Measurements from ENCODE around the gene GPR83.
"Not testable (repeated sequence)": the region's sequence is repeated elsewhere in the genome, so short reads cannot be mapped to it uniquely, and the experiment has no call there.

GPR83 gene

DNA sequence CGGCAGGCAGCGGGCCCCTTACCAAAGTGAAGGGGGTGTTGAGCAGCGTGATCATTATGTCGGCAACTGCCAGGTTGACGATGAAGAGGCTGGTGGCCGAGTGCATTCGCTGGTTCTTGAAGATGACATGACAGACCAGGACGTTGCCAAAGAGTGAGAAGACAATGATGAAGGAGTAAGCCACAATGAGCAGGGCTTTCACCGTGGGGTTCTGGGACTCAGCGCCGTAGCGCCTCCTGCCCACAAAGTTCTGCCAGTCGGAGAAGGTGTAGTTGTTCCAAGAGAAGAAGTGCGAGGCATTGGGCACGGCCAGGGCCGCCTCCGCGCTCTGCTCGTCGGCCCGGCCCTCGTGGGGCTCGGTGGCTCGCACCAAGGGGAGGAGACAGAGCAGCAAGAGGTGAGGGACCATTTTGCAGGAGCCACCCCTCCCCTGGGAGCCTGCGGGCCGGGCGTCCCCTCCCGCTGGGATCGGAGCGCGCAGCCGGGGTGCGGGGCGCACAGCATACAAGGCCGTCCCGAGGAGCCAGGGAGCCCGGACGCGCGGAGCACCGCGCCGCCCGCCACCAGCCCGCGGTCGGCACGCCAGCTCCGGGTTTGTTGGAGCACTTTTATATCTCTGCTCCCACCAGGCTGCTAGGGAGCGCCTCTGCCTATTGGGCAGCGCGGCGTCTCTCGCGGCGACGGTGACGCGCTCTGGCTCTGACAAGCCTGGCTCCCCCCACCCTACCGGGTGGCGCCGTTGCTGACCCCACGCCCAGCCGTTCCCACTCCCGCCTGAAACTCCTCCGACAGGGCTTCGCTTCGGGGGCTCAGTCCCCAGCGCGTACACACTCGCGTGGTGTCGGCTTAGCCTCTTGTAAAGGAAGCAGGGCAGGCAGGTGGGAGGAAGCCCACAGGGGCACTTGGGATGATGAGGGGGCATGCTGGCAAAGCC, at the start of gene GPR83:
TSS of gene GPR83 (minus strand) at position 581 of the 934 bp plus-strand sequence. CDS start at position 409, 172 bp downstream.
- DNase-seq (ENCODE audit: low read depth in 2 of 2) = no peak

DNA sequence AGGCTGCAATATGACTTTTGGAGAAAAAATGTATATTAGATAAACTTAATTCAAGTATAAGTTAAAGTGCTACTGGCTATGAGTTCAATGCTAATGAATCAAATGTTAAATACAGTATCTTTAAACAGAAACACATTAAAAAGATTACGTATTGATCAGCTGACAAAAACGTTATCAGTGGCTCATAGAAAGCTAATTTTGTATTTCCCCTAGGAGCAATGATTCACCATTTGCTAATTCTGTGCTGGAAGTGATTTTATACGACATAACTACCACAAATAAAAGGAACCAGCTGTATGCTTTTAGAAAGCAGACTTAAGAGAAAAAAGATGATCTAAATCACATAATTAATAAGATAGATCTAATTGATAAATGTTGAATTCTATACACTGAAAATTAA, 48.8 kb upstream of the GPR83 start:
- no peak for DNase-seq (ENCODE audit: low read depth in 2 of 2)

DNA sequence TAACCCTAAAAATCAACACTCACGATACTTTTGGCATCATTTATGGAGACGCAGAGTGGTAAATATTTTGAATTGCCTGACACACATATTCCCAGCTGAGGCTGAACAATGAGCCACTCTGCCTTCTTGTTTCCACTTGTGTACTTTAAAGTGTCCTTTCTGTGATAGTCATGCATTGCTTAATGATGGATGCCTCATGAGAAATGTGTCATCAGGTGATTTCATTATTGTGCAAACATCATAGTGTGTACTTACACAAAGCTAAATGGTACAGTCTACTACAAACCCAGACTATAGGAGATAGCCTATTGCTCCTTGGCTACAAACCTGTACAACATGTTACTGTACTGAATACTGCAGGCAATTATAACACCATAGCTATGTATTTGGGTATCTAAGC, 48.2 kb upstream of the GPR83 start:
- no peak for DNase-seq (ENCODE audit: low read depth in 2 of 2)

DNA sequence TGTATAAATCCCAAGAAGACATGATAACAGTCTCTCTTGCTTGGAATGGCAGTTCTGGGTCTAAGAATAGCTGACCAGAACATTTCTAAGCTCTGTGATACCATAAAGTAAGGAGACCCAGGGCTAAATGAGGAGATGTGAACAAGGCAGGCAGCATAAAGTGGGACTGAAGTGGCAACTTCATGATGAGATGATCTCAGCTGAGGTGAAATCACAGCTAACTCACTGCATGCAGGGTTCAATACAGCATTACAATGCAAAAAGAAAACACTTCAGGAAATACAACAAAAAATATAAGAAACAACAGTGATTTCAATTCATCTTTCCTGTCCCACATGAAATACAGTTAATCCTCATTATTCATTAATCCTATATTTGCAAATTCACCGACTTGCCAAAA, 47.8 kb upstream of the GPR83 start:
- DNase-seq (ENCODE audit: low read depth in 2 of 2) = no peak

DNA sequence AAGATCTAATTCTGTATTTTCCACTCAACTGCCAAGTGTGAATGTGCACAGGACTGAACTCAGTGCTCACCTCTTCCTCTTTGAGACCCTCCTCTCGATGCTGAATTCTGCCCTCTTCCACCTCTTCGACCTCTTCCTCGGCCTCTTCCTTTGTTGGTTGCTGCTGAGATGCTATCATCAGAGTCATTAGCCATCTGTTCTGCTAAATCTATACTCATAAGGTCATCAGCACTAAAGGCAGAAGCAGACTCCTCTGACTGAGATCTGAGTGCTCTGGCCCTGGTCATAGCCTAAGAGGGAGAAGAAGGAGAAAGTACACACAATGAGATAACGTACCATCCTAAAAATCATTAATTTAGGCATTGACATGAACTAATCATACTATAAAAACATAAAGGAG, 45.9 kb upstream of the GPR83 start:
- DNase-seq (ENCODE audit: low read depth in 2 of 2) = no peak

DNA sequence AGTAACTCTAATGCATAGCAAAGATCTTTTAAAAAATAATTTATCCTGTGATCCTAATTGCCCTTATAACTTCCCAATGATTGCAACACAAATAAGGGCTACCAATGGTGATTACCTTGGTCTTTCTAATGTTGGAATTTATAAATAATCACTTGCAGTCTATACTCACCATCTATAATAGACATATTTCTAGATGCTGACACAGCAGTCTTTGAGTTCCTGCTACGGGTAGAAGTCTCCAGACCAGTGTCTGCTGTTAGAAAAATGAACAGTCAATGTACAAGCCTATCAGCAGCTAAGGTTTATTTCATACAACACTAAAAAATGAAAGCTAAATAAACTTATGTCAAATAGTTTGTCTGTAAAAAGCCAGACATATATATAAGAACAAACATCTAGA, 44.4 kb upstream of the GPR83 start:
- DNase-seq (ENCODE audit: low read depth in 2 of 2) = no peak

DNA sequence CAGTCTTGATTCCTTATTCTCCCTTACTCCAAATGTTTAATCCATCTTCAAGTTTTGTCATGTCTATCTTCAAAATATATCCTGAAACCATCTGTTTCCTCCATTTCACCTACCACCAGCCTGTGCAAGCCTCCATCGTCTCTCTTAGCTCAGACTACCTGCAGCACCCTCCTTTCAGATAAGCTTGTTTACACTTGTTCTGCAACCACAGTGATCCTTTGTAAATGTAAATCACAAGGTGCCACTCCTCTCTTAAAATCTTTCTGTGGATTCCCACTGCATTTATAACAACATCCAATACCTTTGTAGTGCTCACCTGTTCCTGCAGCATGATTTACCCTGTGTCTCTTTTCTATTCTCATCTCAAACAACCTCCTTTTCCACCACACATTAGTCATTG, 31.8 kb upstream of the GPR83 start:
- DNase-seq (ENCODE audit: low read depth in 2 of 2) = no peak

DNA sequence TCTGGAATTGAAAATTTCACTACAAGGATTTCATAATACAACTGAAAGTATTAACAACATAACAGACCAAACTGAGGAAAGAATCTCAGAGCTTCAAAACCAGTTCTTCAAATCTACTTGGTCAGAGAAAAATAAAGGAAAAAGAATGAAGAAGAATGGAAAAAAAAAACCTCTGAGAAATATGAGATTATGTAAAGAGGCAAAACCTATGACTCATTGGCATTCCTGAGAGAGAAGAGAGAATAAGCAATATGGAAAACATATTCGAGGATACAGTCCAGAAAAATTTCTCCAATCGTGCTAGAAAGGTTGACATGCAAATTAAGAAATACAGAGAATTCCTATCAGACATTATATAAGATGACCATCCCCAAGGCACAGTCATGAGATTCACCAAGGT, 23.4 kb upstream of the GPR83 start:
- no peak for DNase-seq (ENCODE audit: low read depth in 2 of 2)

DNA sequence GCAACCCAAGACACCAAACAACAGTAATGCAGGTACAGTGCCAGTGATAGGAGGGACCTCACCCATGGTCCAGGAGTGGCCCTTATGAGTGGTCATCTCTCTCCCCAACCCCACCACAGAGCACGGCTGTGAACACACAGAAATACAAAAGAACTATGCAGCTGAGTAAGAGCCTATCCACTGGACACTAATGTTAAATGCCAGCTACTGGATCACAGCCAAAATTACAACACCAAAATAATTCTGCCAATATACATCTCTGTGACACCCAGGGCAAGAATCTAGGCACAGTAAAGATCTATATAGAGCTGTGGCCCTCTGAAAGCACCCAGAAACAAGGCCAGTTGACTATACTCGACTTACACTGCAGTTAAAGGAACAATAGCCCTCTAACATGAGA, 22.8 kb upstream of the GPR83 start:
- DNase-seq (ENCODE audit: low read depth in 2 of 2) = no peak

DNA sequence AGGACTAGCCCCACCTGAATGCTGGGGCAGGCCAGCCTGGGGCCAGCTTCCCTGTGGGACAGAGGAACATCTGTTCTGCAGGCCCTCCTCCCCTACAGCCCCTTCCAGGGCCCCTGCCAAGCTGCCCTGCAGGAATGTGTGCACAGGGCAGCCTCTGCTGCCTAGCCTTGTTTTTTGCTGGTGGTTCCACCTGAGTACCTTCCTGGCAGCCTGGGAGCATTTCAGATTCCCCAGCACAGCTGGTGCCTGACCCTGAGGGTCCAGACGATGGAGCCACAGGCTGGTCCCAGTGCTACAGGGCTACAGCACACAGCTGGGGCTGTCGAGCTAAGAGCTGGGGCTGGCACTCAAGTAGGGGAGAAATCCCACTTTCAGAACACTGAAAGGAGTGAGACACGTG, 22.3 kb upstream of the GPR83 start:
- DNase-seq (ENCODE audit: low read depth in 2 of 2) = no peak

DNA sequence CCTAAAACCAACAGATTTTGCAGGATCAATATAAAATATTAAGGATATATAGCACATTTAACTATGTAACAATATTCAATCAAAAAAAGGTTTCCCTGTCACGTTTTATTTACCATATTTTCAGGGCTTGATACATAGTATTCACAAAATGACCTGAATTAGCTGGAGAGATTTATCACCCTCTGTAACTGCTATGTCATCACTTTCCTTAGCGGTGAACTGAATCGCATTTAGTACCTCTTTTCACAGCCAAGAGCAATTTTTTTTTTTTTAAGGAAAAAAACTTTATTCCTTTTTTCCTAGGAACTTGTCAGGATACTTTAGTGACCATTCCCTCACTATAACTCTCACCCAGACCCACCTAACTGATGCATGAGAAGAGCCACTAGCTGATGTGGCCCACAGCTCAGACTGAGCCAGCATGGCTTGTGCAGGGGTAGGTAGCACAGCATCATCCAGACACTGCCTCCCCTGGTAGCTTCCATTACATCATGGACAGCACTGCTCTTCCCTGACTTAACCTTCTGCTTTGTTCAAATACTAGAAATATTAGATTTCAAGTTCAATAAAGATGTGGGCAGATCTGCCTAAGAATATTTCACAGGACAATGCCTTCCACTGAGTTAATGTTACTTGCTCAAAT, 17.0 kb upstream of the GPR83 start:
- no peak for DNase-seq (ENCODE audit: low read depth in 2 of 2)

DNA sequence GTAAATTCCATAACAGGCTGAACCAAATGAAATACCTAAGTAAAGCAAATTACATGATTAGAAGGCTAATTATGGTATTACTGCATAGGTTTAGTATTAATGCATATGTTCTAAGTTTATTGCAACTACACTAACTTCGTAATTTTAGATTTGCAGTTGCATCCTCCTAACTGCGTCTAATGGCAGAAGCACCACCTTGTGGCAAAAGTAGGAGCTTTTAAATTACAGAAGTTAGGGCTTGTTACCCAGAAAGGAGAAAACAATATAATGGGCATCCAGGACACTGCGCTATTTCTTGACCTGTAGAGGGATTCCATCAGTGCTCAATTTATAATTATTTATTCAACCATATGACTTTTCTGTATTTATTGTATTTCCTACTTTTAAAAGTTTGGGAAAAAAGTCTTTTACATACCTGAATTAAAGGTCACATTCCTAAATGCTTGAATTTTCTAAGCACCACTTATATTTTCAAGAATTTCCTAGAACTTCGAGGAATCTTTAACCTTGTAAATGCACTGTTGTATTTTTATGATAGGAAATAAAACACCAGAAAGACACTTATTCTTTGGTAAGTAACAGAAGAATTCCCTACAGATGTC, 16.3 kb upstream of the GPR83 start:
- DNase-seq (ENCODE audit: low read depth in 2 of 2) = no peak

DNA sequence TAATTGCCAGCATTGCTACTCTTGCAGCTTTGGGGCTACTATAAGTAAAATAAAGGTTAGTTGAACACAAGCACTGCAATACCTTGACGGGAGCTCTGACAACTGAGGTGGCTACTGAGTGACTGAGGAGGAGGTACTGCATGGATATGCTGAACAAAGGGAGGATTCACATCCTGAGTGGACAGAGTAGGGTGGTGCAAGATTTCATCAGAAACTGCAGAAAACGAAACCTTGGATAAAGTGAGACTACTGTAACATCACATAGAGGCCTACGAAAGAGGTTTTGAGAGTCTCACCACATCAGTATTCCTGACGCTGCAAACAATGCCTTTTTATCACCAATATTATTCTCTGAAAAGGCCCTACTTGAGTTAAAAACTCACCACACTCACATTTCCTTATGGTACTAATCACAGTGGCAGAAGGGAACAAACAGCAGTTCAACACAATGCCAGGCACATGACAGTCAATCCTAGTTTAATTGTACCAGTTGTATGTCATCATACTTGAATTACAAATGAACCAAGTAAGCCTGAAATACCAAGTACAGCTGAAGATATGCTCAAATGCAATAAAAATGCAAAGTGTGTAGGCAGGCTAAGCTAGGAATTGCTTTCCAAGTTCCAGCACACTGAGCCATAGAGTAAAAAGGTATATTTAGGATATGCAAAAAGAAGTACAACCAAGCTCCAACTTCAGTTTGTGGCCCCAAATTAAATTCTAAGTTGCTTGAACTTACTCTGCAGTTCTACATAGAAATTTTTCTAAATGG, 4.0 kb upstream of the GPR83 start:
- no peak for DNase-seq (ENCODE audit: low read depth in 2 of 2)

DNA sequence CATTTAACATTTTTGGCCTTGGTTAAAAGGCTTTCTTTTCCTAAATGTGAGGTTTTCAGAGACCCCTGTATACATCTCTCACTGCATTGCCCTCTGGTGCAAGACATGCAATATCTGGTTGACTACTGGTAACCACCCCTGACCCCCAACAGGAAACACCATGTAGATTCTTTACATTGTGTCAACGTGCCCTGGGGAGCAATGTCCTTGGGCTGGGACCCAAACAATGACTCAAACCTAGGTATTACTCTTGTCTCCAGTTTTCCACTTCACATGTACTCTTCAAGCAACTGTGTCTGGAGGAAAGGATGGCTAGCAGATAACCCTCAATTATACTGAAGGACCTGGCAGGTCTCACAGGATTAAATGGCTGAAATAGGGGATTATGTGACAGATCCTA, 1.1 kb upstream of the GPR83 start:
- no peak for DNase-seq (ENCODE audit: low read depth in 2 of 2)

DNA sequence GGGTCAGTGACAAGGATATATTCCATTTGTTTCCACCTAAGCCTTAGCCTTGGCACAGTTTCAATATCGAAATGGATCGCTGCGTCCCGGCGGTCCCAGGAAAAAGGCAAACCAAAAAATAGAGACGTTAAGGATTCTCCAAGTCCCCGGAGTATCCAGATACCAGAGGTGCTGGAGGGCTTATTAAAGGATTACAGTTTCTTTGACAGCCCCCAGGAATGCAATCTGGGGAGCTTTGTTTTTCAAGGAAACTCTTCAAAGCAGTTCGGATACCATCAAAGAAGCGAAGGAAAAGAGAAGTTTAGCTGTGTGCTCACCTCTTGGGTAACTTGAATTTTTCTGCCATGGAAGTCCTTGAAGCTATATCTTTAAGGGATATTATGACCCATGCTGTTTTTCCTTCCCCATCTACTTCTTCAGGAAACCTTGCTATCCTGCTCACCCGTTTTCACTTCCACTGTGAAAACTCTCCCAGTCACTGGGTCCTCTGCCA, 600 bp upstream of the GPR83 start:
- DNase-seq (ENCODE audit: low read depth in 2 of 2) = no peak

DNA sequence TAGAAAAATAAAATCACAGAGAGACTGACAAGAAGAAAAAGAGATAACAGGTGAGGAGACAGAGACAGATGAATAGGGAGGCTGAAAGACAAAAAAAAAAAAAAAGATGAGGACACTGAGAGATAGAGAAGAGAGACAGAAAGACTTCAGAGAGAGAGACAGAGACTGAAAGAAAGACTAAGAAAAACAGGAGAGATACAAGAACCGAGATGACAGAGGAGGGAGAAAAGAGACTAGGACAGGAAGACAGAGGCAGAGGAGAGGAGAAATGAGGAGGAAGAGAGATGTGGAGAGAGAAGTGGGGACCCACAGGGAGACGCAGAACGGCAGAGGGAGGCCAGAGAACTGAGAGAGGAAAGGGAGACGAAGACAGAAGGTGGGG, 771 bp downstream of the GPR83 start:
- DNase-seq (ENCODE audit: low read depth in 2 of 2) = no peak

DNA sequence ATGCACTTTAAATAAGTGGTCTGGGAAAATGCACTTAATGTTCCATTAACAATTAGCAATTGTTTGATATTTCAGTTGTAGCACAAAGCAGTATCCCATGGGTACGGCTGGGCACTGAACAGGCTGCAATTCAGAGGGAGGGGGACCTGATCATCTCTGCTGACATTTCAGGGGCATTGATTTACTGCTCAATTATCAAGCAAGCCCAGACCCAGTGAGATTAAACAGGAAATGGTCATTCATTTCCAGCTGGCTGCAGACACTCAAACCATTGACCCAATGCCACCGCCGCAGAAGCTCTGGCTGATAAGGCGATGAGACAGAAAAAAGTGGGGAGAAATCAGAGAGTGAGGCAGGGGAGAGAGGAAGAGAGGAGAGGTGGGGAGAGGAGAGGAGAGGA, 1.2 kb downstream of the GPR83 start:
- DNase-seq (ENCODE audit: low read depth in 2 of 2) = no peak

DNA sequence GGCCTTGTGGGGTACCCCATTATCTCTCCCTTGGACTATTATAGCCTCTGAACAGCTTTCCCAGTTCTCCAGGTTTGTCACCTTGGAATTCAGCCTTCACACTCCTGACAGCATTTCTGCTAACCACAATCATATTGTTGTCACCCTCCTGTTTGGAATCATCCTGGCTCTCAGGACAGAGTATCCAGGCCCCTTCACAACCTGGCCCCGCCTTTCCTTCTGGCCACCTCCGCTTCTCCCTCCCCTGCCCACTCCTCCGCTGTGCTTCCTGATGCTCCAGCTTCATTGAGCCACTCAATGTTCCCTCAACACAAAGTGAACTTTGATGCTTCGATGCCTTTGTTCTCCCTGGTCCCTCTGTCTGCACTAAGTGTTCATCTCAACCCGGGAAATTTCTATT, 3.1 kb downstream of the GPR83 start:
- no peak for DNase-seq (ENCODE audit: low read depth in 2 of 2)

DNA sequence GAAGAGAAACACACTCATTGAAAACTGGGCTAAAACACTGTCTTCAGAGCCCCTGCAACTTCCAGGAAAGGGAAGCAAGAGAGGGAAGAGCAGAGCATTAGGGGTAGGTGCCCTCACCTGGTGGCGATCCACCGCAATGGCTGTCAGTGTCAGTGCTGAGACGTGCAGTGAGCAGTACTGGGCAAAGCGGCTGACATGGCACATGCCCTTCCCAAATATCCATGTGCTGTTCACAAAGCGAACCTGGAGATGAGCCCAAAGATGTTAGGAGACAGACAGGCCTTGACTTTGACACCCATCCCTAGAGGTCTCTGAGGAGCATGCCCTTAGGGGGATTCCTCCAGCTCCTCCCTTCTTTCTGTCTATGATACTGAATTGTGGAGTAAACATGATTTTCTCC, 4.9 kb downstream of the GPR83 start:
- no peak for DNase-seq (ENCODE audit: low read depth in 2 of 2)

DNA sequence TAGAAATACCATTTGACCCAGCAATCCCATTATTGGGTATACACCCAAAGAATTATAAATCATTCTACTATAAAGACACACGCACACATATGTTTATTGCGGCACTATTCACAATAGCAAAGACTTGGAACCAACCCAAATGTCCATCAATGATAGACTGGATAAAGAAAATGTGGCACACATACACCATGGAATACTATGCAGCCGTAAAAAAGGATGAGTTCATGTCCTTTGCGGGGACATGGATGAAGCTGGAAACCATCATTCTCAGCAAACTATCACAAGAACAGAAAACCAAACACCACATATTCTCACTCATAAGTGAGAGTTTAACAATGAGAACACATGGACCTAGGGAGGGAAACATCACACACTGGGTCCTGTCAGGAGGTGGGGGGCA, 9.3 kb downstream of the GPR83 start:
- DNase-seq (ENCODE audit: low read depth in 2 of 2) = not testable (repeated sequence)

DNA sequence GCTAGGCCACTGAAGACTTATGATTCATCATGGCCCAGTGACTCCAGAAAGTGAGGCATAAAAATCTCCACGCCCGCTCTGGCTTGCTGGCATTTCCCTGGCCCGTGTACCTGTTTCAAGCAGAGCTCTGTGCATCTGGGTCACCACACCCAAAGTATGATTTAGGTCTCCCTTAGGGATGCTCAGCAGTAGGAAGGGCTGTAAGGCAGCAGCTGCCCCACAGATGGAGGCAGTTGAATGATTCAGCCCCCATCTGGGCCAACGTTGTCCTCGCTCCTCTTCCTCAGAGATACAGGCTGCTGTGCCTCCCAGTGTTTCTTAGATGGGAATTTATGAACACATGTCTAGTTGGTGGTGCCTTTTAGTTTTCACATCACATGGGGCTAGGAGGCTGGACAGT, 21.6 kb downstream of the GPR83 start:
- no peak for DNase-seq (ENCODE audit: low read depth in 2 of 2)

DNA sequence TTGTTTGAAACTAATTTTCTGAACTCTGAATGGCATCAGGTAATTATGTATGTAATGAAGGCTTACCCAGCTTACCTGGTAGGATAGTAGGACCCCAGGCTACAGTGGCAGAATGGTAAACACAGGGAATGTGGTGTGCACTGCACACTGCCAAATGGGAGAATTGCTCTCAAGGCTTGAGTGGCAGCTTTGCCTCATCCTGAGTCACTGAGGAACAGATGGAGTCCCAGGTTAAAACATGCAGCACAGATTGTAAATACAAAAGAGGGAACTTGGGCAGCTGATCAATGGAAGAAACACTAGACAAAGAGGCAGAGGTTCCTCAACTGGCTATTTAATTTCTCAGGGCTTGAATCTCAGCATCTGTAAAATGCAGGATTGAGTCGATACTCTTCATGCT, 24.4 kb downstream of the GPR83 start:
- no peak for DNase-seq (ENCODE audit: low read depth in 2 of 2)
